CD14-positive monocyte (primary cell): Measurements from ENCODE around the gene SDK1. TPM values are rescaled to one million over a fixed set of nuclear protein-coding genes. Genes with fewer than 3 reads are reported as not detected.

Experiments used
- DNase-seq, 3 donors: peaks; one replicate each; pipeline ENCODE4 v3.0.0-alpha.2; 2011 to 2022
- H2AFZ ChIP-seq: 2 replicates; pipeline ENCODE4 v1.6.0; 2012; ENCODE audit warnings: mild to moderate bottlenecking, low read depth, low read length, inconsistent platforms; ENCODE audit not compliant: insufficient read depth, poor library complexity, severe bottlenecking
- H3K27ac ChIP-seq, 2 donors: 1 replicate in 1 of 2; 2 replicates in 1 of 2; pipeline ENCODE4 v1.5.1; 2012 to 2013; ENCODE audit warnings: low read length in 2 of 2, control low read depth in 1 of 2, inconsistent platforms in 1 of 2, low read depth in 1 of 2, mild to moderate bottlenecking in 1 of 2
- H3K27me3 ChIP-seq, 2 donors: one replicate each; pipeline versions ENCODE4 v1.6.0 to v1.6.1; 2011 to 2013; ENCODE audit warnings: low read length in 2 of 2; ENCODE audit not compliant: control insufficient read depth in 2 of 2, insufficient read depth in 2 of 2
- H3K36me3 ChIP-seq, 2 donors: replicated peaks in 1 of 2; 1 replicate in 1 of 2; 2 replicates in 1 of 2; pipeline versions ENCODE4 v1.5.1 to v1.6.1; 2012 to 2013; ENCODE audit warnings: low read length in 2 of 2, control low read depth in 1 of 2, inconsistent platforms in 1 of 2, mild to moderate bottlenecking in 1 of 2; ENCODE audit not compliant: insufficient read depth in 2 of 2, control insufficient read depth in 1 of 2
- H3K4me1 ChIP-seq, 2 donors: 1 replicate in 1 of 2; 2 replicates in 1 of 2; pipeline versions ENCODE4 v1.5.1 to v1.6.1; 2012 to 2013; ENCODE audit warnings: low read length in 2 of 2, control low read depth in 1 of 2, inconsistent platforms in 1 of 2, mild to moderate bottlenecking in 1 of 2, moderate library complexity in 1 of 2; ENCODE audit not compliant: insufficient read depth in 2 of 2, control insufficient read depth in 1 of 2
- H3K4me2 ChIP-seq: replicated peaks from 2 replicates; pipeline ENCODE3; 2012; ENCODE audit warnings: low read length, moderate library complexity, mild to moderate bottlenecking; ENCODE audit not compliant: poor library complexity, severe bottlenecking; ENCODE audit errors: extremely low read depth
- H3K4me3 ChIP-seq, 3 experiments: fragments of 200-600 bp in 1 of 3; sonication (generic) in 1 of 3; replicated peaks in 1 of 3; 1 replicate in 2 of 3; 2 replicates in 1 of 3; pipeline ENCODE4 v1.5.1; 2011 to 2013; ENCODE audit warnings: low read length in 3 of 3, mild to moderate bottlenecking in 3 of 3, control low read depth in 2 of 3, low read depth in 2 of 3, inconsistent platforms in 1 of 3, moderate library complexity in 1 of 3
- H3K79me2 ChIP-seq: 2 replicates; pipeline ENCODE4 v1.6.0; 2012; ENCODE audit warnings: mild to moderate bottlenecking, control low read depth, inconsistent platforms, low read length, moderate library complexity; ENCODE audit not compliant: insufficient read depth
- H3K9ac ChIP-seq: 2 replicates; pipeline ENCODE4 v1.6.0; 2017; ENCODE audit warnings: low read length, mild to moderate bottlenecking; ENCODE audit not compliant: insufficient read depth, poor library complexity, severe bottlenecking
- H3K9me3 ChIP-seq, 2 donors: replicated peaks in 1 of 2; 1 replicate in 1 of 2; 2 replicates in 1 of 2; pipeline versions ENCODE4 v1.5.1 to v1.6.1; 2012 to 2013; ENCODE audit warnings: low read length in 2 of 2, control low read depth in 1 of 2; ENCODE audit not compliant: control insufficient read depth in 1 of 2, insufficient read depth in 1 of 2
- H4K20me1 ChIP-seq: 2 replicates; pipeline ENCODE4 v1.6.0; 2012; ENCODE audit warnings: mild to moderate bottlenecking, low read length, control low read depth, moderate library complexity; ENCODE audit not compliant: insufficient read depth
- H3K27ac Mint-ChIP-seq, 7 donors: one replicate each; pipeline ENCODE4 v1.8.0; 2020; ENCODE audit warnings: mild to moderate bottlenecking in 7 of 7, mixed read lengths in 7 of 7, moderate library complexity in 6 of 7, inconsistent platforms in 2 of 7
- H3K27me3 Mint-ChIP-seq, 3 donors: one replicate each; pipeline ENCODE4 v1.8.0; 2021 to 2022; ENCODE audit warnings: low read depth in 3 of 3, mild to moderate bottlenecking in 3 of 3, mixed read lengths in 3 of 3, moderate library complexity in 3 of 3, inconsistent platforms in 1 of 3
- H3K36me3 Mint-ChIP-seq, 2 donors: one replicate each; pipeline ENCODE4 v1.8.0; 2020; ENCODE audit warnings: mixed read lengths in 2 of 2, inconsistent platforms in 1 of 2, mild to moderate bottlenecking in 1 of 2
- H3K4me1 Mint-ChIP-seq: one replicate; pipeline ENCODE4 v1.8.0; 2020; ENCODE audit warnings: mild to moderate bottlenecking, mixed read lengths
- H3K4me3 Mint-ChIP-seq, 2 donors: one replicate each; pipeline ENCODE4 v1.8.0; 2020; ENCODE audit warnings: mild to moderate bottlenecking in 2 of 2, mixed read lengths in 2 of 2, moderate library complexity in 1 of 2
- H3K9me3 Mint-ChIP-seq, 7 donors: one replicate each; pipeline ENCODE4 v1.8.0; 2020 to 2022; ENCODE audit warnings: mixed read lengths in 7 of 7, mild to moderate bottlenecking in 6 of 7, moderate library complexity in 6 of 7, inconsistent platforms in 2 of 7
- CTCF ChIP-seq: fragments of 200-600 bp; IDR thresholded peaks from one replicate; pipeline ENCODE4 v1.8.0; 2022; ENCODE audit warnings: antibody characterized with exemption, mild to moderate bottlenecking
- WGBS: methylation state at CpG from one replicate; pipeline ENCODE4 v1.1.5; 2013; ENCODE audit warnings: missing lambda C conversion rate; ENCODE audit not compliant: insufficient coverage; 5-methylcytosine and 5-hydroxymethylcytosine counted together
- intact Hi-C, 2 donors: fragments of 100-400 bp; cut with micrococcal nuclease; formaldehyde crosslinking; loops; one replicate each; pipeline versions ENCODE4 v1.15.0 to v1.15.1; 2023
- polyA plus RNA-seq, 3 donors: library from polyadenylated mRNA; depleted of rRNA in 1 of 3; unstranded in 2 of 3; stranded (reverse) in 1 of 3; fragments of 300-500 nt in 2 of 3; fragments of >200 nt in 1 of 3; fragmentation: Illumina TruSeq in 2 of 3; gene quantifications; 1 replicate in 2 of 3; 2 replicates in 1 of 3; pipeline ENCODE4 v1.2.3, GENCODE V29; 2012 to 2021

The SDK1 gene
- polyA plus RNA-seq, 3 donors = 0.01 TPM; not detected in 2

- no peak for TF ChIP-seq CTCF
- Histone ChIP-seq H4K20me1 (no peaks in the 10 kb centered on the region), H3K4me3 (no peak overlapping the region), H3K27me3 (no peaks in the 10 kb centered on the region), H3K36me3 (no peaks in the 10 kb centered on the region), H3K9ac (no peak overlapping the region), H2AFZ (no peak overlapping the region), H3K4me2 (no peak overlapping the region), H3K79me2 (no peaks in the 10 kb centered on the region), H3K9me3 (no peaks in the 10 kb centered on the region), H3K4me1 (no peaks in the 10 kb centered on the region), H3K27ac (no peak overlapping the region)
- intact Hi-C loops = no loop called here
- Mint-ChIP-seq H3K4me3 (no peak overlapping the region), H3K36me3 (no peaks in the 10 kb centered on the region), H3K27me3 (peaks cover 0 to 3% (median 2%) of the 10 kb centered on the region in 3 donors), H3K9me3 (peaks cover 0 to 11% (median 1%) of the 10 kb centered on the region in 7 donors), H3K27ac (no peak overlapping the region), H3K4me1 (no peaks in the 10 kb centered on the region)
- no peak for DNase-seq
- no CpG with 5 or more reads among the region's 6 CpGs for WGBS
Measured at GRCh38 chr7:3636131-3636860, 335.2 kb downstream of the SDK1 start.

GRCh38 chr7:3639253-3639652 is 338.2 kb downstream of the SDK1 start:
- no peaks in the 10 kb centered on the region for H3K79me2 ChIP-seq
- no peak for DNase-seq
- WGBS = 95% methylated on average over 2 of the region's 7 CpGs
- Mint-ChIP-seq H3K4me1 (no peaks in the 10 kb centered on the region), H3K4me3 (no peak overlapping the region), H3K36me3 (no peaks in the 10 kb centered on the region), H3K9me3 (peaks cover 0 to 6% (median 4%) of the 10 kb centered on the region in 7 donors), H3K27ac (no peak overlapping the region), H3K27me3 (peaks cover 0 to 3% (median 2%) of the 10 kb centered on the region in 3 donors)
- H2AFZ ChIP-seq = no peak overlapping the region
- H3K9me3 ChIP-seq = no peaks in the 10 kb centered on the region
- no peaks in the 10 kb centered on the region for H3K4me1 ChIP-seq
- no peak overlapping the region for H3K9ac ChIP-seq
- H3K4me3 ChIP-seq = no peak overlapping the region
- TF ChIP-seq CTCF = no peak
- H3K4me2 ChIP-seq = no peak overlapping the region
- intact Hi-C loops = no loop called here
- H3K27me3 ChIP-seq = no peaks in the 10 kb centered on the region
- no peaks in the 10 kb centered on the region for H3K36me3 ChIP-seq
- H4K20me1 ChIP-seq = no peaks in the 10 kb centered on the region
- no peak overlapping the region for H3K27ac ChIP-seq
